Measurements from ENCODE around the gene UNC5B.

The UNC5B gene

DNA sequence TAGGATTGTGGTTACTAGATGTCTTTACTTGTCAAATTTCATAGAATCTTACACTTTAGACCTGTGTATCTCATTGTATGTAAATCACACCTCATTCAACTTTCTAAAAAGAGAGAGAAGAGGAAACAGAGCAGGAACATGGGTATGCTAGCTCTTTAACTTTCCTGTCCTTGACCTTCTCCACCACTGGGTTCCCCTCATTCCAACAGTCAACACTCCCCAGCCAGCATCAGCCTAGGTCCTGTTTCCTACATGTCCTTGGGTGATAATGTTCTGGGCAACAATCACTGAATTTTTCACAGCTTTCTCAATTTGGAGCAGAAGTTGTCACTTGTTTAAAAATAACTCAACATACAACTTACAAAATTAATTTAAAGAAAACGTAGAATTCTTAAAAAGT lies 9.2 kb upstream of the UNC5B start:
- no peak for TF ChIP-seq EZH2 (IDR thresholded peaks at IDR 0.05)
- no peak for TF ChIP-seq POLR2AphosphoS5 (IDR thresholded peaks at IDR 0.05; ENCODE audit: borderline replicate concordance, low read depth, low read length)
- TF ChIP-seq FOXP2 (optimal IDR thresholded peaks at IDR 0.05; ENCODE audit: control extremely low read depth, extremely low read length, insufficient read depth), result no peak
- Histone ChIP-seq H3K4me3 (no peak overlapping the region), H3K9me3 (ENCODE audit: low read depth, low read length) (no peaks in the 10 kb centered on the region), H3K36me3 (ENCODE audit: insufficient read depth, low read length) (no peaks in the 10 kb centered on the region), H3K27ac (no peak overlapping the region), H3K9ac (ENCODE audit: insufficient read length) (no peak overlapping the region)
- DNase-seq (ENCODE audit: low read depth, low spot score), result no peak

DNA sequence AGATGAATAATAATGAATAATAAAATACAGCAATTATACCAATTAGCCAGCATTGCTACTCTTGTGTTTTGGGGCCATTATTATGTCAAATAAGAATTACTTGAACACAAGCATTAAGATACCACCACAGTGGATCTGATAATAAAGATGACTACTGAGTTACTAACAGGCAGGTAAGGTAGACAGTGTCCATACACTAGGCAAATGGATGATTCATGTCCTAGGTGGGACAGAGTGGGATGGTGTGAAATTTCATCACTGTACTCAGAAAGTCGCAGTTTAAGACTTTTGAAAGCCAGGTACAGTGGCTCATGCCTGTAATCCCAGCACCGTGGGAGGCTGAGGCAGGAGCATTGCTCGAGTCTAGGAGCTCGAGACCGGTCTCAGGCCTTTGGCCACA lies 8.7 kb upstream of the UNC5B start:
- H3K4me3 ChIP-seq, result no peak overlapping the region
- H3K9ac ChIP-seq (ENCODE audit: insufficient read length), result no peak overlapping the region
- TF ChIP-seq FOXP2 (optimal IDR thresholded peaks at IDR 0.05; ENCODE audit: control extremely low read depth, extremely low read length, insufficient read depth), result no peak
- no peak for TF ChIP-seq POLR2AphosphoS5 (IDR thresholded peaks at IDR 0.05; ENCODE audit: borderline replicate concordance, low read depth, low read length)
- no peak for TF ChIP-seq EZH2 (IDR thresholded peaks at IDR 0.05)
- no peaks in the 10 kb centered on the region for H3K36me3 ChIP-seq (ENCODE audit: insufficient read depth, low read length)
- H3K9me3 ChIP-seq (ENCODE audit: low read depth, low read length), result no peaks in the 10 kb centered on the region
- no peak for DNase-seq (ENCODE audit: low read depth, low spot score)
- H3K27ac ChIP-seq, result no peak overlapping the region

DNA sequence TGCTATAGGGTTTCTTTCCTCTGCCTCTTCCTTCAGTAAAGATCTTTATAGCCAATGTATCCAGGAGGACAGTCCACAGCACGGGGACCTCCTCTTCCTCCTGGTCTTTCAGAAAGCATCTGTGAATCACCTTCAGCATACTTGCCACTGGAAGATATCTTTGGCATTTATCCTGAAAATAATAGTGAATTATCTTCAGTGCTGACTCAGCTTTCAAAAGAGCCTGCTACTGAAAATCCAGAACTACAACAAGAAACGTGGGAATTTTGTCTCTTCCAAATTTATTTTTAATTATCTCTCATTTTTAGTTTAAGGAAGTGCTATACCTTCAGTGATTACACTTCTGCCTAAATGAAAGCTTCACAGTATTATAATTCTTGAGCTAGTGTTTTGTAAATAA lies 7.6 kb upstream of the UNC5B start:
- TF ChIP-seq POLR2AphosphoS5 (IDR thresholded peaks at IDR 0.05; ENCODE audit: borderline replicate concordance, low read depth, low read length) (no peak), FOXP2 (optimal IDR thresholded peaks at IDR 0.05; ENCODE audit: control extremely low read depth, extremely low read length, insufficient read depth) (no peak), EZH2 (IDR thresholded peaks at IDR 0.05) (no peak)
- Histone ChIP-seq H3K4me3 (no peak overlapping the region), H3K9me3 (ENCODE audit: low read depth, low read length) (no peaks in the 10 kb centered on the region), H3K36me3 (ENCODE audit: insufficient read depth, low read length) (no peaks in the 10 kb centered on the region), H3K9ac (ENCODE audit: insufficient read length) (no peak overlapping the region), H3K27ac (no peak overlapping the region)
- no peak for DNase-seq (ENCODE audit: low read depth, low spot score)

DNA sequence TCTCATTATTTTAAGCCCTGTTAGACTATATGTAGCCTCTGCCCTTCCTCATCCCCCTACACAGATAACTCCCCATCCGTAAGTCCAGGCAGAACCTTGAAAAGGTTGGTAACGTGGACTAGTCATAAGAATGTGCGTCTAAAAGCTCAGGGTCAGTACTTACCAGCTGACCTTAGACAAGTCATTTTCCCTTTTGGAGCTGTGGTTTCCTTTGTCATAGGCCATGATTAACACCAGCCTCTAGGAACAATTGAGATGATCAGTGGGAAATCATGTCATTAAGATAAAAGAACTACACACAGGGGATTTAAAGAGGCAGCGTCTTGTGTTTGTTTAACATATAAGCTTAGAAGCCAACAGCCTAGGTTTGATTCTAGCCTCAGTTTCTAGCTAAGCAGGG lies 6.9 kb upstream of the UNC5B start:
- no peaks in the 10 kb centered on the region for H3K9me3 ChIP-seq (ENCODE audit: low read depth, low read length)
- no peak for DNase-seq (ENCODE audit: low read depth, low spot score)
- H3K4me3 ChIP-seq, result no peak overlapping the region
- no peak overlapping the region for H3K9ac ChIP-seq (ENCODE audit: insufficient read length)
- TF ChIP-seq POLR2AphosphoS5 (IDR thresholded peaks at IDR 0.05; ENCODE audit: borderline replicate concordance, low read depth, low read length) (no peak), FOXP2 (optimal IDR thresholded peaks at IDR 0.05; ENCODE audit: control extremely low read depth, extremely low read length, insufficient read depth) (no peak), EZH2 (IDR thresholded peaks at IDR 0.05) (no peak)
- H3K27ac ChIP-seq, result no peak overlapping the region
- no peaks in the 10 kb centered on the region for H3K36me3 ChIP-seq (ENCODE audit: insufficient read depth, low read length)

DNA sequence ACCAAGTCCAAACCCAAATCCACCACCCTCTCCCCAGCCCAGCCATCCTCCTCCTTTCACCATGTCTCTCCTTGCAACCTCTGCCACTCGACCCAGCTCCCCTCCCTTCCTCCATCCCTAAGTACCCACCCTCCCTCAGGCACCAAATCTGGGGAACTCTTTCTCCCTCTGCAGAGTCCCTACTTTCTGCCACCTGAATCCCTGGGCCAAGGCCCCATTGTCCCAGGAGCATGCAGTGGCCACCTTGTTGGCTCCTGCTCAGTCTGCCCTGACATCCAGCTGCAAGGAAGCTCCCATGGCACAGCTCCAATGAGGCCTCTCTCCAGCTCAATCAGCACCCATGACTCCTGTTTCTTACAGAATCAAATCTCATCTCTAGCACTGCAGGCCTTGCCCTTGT lies 5.5 kb upstream of the UNC5B start:
- H3K27ac ChIP-seq, result no peak overlapping the region
- no peaks in the 10 kb centered on the region for H3K36me3 ChIP-seq (ENCODE audit: insufficient read depth, low read length)
- no peak for TF ChIP-seq FOXP2 (optimal IDR thresholded peaks at IDR 0.05; ENCODE audit: control extremely low read depth, extremely low read length, insufficient read depth)
- no peak for TF ChIP-seq POLR2AphosphoS5 (IDR thresholded peaks at IDR 0.05; ENCODE audit: borderline replicate concordance, low read depth, low read length)
- TF ChIP-seq EZH2 (IDR thresholded peaks at IDR 0.05), result no peak
- H3K4me3 ChIP-seq, result no peak overlapping the region
- no peaks in the 10 kb centered on the region for H3K9me3 ChIP-seq (ENCODE audit: low read depth, low read length)
- DNase-seq (ENCODE audit: low read depth, low spot score), result no peak
- no peak overlapping the region for H3K9ac ChIP-seq (ENCODE audit: insufficient read length)

DNA sequence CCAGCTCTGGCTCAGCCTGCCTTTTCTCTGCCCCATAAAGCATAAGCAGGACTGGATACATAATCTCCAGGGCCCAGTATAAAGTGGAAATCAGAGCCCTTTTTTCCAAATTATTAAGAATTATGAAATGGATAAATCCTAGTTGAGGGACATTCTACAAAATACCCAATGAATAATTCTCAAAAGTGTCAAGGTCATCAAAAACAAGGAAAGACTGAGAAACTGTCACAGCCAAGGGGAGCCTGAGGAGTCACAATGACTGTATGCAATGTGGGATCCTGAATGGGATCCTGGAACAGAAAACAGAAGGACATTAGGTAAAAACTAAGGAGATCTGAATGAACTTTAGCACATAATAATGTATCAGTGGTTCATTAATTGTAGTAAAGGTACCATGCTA lies 4.8 kb upstream of the UNC5B start:
- H3K27ac ChIP-seq, result no peak overlapping the region
- no peak for TF ChIP-seq EZH2 (IDR thresholded peaks at IDR 0.05)
- no peak for TF ChIP-seq POLR2AphosphoS5 (IDR thresholded peaks at IDR 0.05; ENCODE audit: borderline replicate concordance, low read depth, low read length)
- no peak for TF ChIP-seq FOXP2 (optimal IDR thresholded peaks at IDR 0.05; ENCODE audit: control extremely low read depth, extremely low read length, insufficient read depth)
- no peaks in the 10 kb centered on the region for H3K36me3 ChIP-seq (ENCODE audit: insufficient read depth, low read length)
- no peak overlapping the region for H3K9ac ChIP-seq (ENCODE audit: insufficient read length)
- no peak overlapping the region for H3K4me3 ChIP-seq
- DNase-seq (ENCODE audit: low read depth, low spot score), result no peak
- H3K9me3 ChIP-seq (ENCODE audit: low read depth, low read length), result no peaks in the 10 kb centered on the region

DNA sequence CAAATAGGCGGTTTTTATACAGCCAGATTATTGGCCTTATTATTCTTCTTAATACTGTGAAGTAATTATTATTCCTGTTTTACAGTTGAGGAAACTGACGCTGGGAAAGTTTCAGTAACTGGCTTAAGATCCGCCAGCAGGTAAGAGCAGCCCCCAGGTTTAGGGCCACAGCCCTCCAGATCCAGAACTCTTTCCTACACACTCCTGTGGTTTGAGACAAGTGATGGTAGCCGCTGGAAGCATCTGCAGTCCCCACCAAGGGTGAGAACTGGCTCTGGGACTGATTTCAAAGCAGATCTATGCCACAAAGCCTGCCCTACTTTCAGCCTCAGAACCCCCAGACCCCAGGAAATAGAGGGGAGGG lies 3.0 kb upstream of the UNC5B start:
- Histone ChIP-seq H3K27ac (no peak overlapping the region), H3K9me3 (ENCODE audit: low read depth, low read length) (no peaks in the 10 kb centered on the region), H3K9ac (ENCODE audit: insufficient read length) (no peak overlapping the region), H3K36me3 (ENCODE audit: insufficient read depth, low read length) (no peaks in the 10 kb centered on the region), H3K4me3 (no peak overlapping the region)
- DNase-seq (ENCODE audit: low read depth, low spot score), result no peak
- no peak for TF ChIP-seq EZH2 (IDR thresholded peaks at IDR 0.05)
- TF ChIP-seq POLR2AphosphoS5 (IDR thresholded peaks at IDR 0.05; ENCODE audit: borderline replicate concordance, low read depth, low read length), result no peak
- TF ChIP-seq FOXP2 (optimal IDR thresholded peaks at IDR 0.05; ENCODE audit: control extremely low read depth, extremely low read length, insufficient read depth), result no peak

DNA sequence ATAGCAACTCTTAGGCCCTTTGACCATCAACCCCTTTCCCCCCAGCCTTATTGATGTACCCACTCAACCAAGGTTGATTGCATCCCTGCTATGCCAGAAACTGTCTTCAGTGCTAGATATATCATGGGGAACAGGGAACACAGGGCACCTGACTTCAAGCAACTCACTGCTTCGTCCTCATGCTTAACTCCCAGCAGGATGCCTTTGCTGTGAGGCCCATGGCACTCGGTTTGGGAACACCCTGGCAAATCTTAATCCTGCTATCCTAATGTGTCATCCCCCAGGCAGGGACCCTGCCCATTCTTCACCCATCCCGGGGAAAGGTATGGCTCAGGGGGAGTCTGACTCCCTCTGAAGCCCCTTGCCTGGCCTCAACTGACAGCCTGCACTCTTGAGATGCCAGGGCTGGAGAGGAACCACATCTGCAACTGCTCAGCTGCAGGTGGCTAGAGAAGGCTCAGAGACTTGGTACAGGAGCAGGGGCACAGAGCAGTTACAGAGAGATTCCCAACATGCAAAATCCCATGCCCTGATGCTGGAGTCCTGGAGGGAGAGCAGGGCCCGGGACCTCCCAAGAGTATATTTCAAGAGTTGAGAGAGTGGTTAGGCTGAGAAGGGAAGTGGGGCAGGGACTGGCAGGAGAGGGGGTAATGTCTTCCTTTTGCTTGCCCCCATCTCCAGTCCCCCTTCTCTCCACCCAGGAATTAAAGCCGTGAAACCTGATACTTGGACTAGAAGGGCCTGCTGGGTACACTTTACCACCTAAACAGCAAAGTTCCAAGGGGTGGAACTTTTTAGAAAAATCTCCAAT lies 2.4 kb upstream of the UNC5B start:
- no peak overlapping the region for H3K4me3 ChIP-seq
- H3K9ac ChIP-seq (ENCODE audit: insufficient read length), result no peak overlapping the region
- no peaks in the 10 kb centered on the region for H3K36me3 ChIP-seq (ENCODE audit: insufficient read depth, low read length)
- no peak for TF ChIP-seq FOXP2 (optimal IDR thresholded peaks at IDR 0.05; ENCODE audit: control extremely low read depth, extremely low read length, insufficient read depth)
- no peak for TF ChIP-seq POLR2AphosphoS5 (IDR thresholded peaks at IDR 0.05; ENCODE audit: borderline replicate concordance, low read depth, low read length)
- no peak for TF ChIP-seq EZH2 (IDR thresholded peaks at IDR 0.05)
- H3K9me3 ChIP-seq (ENCODE audit: low read depth, low read length), result no peaks in the 10 kb centered on the region
- DNase-seq (ENCODE audit: low read depth, low spot score), result no peak
- no peak overlapping the region for H3K27ac ChIP-seq

DNA sequence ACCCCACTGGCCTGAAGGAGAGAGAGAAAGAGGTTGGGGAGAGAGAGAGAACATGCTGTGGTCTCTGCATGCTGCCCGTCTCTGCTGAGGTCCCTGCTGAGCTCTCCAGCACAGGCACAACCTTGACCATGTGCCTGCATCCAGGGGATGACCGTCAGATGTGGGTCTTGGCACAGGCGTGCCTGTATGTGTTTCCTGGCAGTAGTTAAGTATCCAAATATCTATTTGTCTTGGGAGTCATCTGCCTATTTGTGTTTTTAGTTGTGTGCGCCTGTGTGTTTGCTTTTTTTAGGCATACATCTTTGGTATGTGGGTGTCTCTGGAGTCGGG lies 1.9 kb upstream of the UNC5B start:
- TF ChIP-seq POLR2AphosphoS5 (IDR thresholded peaks at IDR 0.05; ENCODE audit: borderline replicate concordance, low read depth, low read length), result no peak
- Histone ChIP-seq H3K4me3 (no peak overlapping the region), H3K27ac (no peak overlapping the region), H3K9ac (ENCODE audit: insufficient read length) (no peak overlapping the region), H3K36me3 (ENCODE audit: insufficient read depth, low read length) (no peaks in the 10 kb centered on the region), H3K9me3 (ENCODE audit: low read depth, low read length) (no peaks in the 10 kb centered on the region)
- no peak for DNase-seq (ENCODE audit: low read depth, low spot score)
